ENCODE measurements around the gene WARS2.

- TF ChIP-seq, protein P1, sequence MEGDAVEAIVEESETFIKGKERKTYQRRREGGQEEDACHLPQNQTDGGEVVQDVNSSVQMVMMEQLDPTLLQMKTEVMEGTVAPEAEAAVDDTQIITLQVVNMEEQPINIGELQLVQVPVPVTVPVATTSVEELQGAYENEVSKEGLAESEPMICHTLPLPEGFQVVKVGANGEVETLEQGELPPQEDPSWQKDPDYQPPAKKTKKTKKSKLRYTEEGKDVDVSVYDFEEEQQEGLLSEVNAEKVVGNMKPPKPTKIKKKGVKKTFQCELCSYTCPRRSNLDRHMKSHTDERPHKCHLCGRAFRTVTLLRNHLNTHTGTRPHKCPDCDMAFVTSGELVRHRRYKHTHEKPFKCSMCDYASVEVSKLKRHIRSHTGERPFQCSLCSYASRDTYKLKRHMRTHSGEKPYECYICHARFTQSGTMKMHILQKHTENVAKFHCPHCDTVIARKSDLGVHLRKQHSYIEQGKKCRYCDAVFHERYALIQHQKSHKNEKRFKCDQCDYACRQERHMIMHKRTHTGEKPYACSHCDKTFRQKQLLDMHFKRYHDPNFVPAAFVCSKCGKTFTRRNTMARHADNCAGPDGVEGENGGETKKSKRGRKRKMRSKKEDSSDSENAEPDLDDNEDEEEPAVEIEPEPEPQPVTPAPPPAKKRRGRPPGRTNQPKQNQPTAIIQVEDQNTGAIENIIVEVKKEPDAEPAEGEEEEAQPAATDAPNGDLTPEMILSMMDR (IDR thresholded peaks at IDR 0.05), result no peak
- no peak for TF ChIP-seq POLR2A (IDR thresholded peaks at IDR 0.05)
Measured at GRCh38 chr1:119081700-119082099, 58.8 kb downstream of the WARS2 start.

Data from adrenal gland (tissue), 5 donors.